AG04449 (cell line): ENCODE data around the gene NPC1.
A peak's percentile ranks its signal among the peaks of the same experiment; 100 is the strongest.

Experiments
- CTCF ChIA-PET: fragments of 350-600 bp; formaldehyde crosslinking; extraction: SDS; loops from one replicate; lab custom pipeline; 2021; ENCODE audit warnings: antibody characterized with exemption; lab: Yijun Ruan, JAX
- POLR2A ChIA-PET: fragments of 400-600, 350-600 bp; formaldehyde crosslinking; extraction: SDS; loops from one replicate; lab custom pipeline; 2020; ENCODE audit warnings: antibody characterized with exemption, inconsistent platforms; lab: Yijun Ruan, JAX
- DNase-seq: peaks from one replicate; pipeline ENCODE4 v3.0.0-alpha.2; 2010; ENCODE audit warnings: low read depth, low spot score
- H3K4me3 ChIP-seq: 2 replicates; pipeline ENCODE4 v1.5.1; 2011; ENCODE audit warnings: low read depth, mild to moderate bottlenecking, control low read depth, low read length
- CTCF ChIP-seq: IDR thresholded peaks from one replicate; pipeline ENCODE4 v1.5.1; 2011; ENCODE audit warnings: mild to moderate bottlenecking, moderate library complexity, low read length, control low read depth, inconsistent platforms; ENCODE audit not compliant: insufficient read depth; ENCODE audit errors: missing control alignments

Gene NPC1

GRCh38 chr18:23504720-23505119, 81.6 kb downstream of the NPC1 start:
- H3K4me3 ChIP-seq: peak overlapping the region; percentile 83
- DNase-seq: no peak
- TF ChIP-seq CTCF: no peak
- POLR2A ChIA-PET: no interaction called here
- CTCF ChIA-PET: interaction anchor here (0.6 to 4.6 kb wide), 12 partner anchors 10 to 473 kb away, joined by 3 to 51 read pairs (median 3); no protein-coding TSS in a partner anchor

GRCh38 chr18:23503963-23504344, 82.4 kb downstream of the NPC1 start:
- CTCF ChIA-PET: interaction anchor here (0.6 to 1.7 kb wide), 3 partner anchors 10 to 473 kb away, joined by 3 to 6 read pairs (median 3); no protein-coding TSS in a partner anchor

GRCh38 chr18:23503038-23503962, 83.0 kb downstream of the NPC1 start, which contains the start of gene RMC1:
RMC1 (plus strand) TSS chr18:23503511; CDS start chr18:23503619, 108 bp downstream.
- peak within 1 kb of the TSS; percentile 83 for H3K4me3 ChIP-seq
- DNase-seq: peak; percentile 45
- no peak for TF ChIP-seq CTCF
- ChIA-PET POLR2A (no interaction called here), CTCF (interaction anchor here (1.7 to 2.6 kb wide), 3 partner anchors 15 to 200 kb away, joined by 6 to 14 read pairs (median 7); no protein-coding TSS in a partner anchor)

More at GRCh38 chr18:23503963-23504344, 82.4 kb downstream of the NPC1 start:
- peak overlapping the region; percentile 83 for H3K4me3 ChIP-seq
- no peak for TF ChIP-seq CTCF
- DNase-seq: no peak
- POLR2A ChIA-PET: no interaction called here

- no peak for TF ChIP-seq CTCF
- POLR2A ChIA-PET: no interaction called here
- DNase-seq: no peak
- H3K4me3 ChIP-seq: peak overlapping the region; percentile 83
- CTCF ChIA-PET: interaction anchor here (2.2 to 2.6 kb wide), 2 partner anchors 85 to 200 kb away, joined by 7 to 14 read pairs; no protein-coding TSS in a partner anchor
Measured at GRCh38 chr18:23502516-23503037, 83.7 kb downstream of the NPC1 start.

- ChIA-PET POLR2A (no interaction called here), CTCF (interaction anchor here (1.0 to 2.6 kb wide), 7 partner anchors 13 to 201 kb away, joined by 3 to 14 read pairs (median 4); no protein-coding TSS in a partner anchor)
- no peak overlapping the region for H3K4me3 ChIP-seq
- no peak for DNase-seq
- TF ChIP-seq CTCF: no peak
Measured at GRCh38 chr18:23501626-23502025, 84.7 kb downstream of the NPC1 start.
